Erythroblast (primary cell): ENCODE measurements around the gene NRP1.

Source experiments
- GATA1 ChIP-seq: IDR thresholded peaks from 2 replicates; pipeline ENCODE4 v1.6.1; 2011; ENCODE audit warnings: low read depth, mild to moderate bottlenecking, control low read depth, low read length, moderate library complexity
- POLR2A ChIP-seq: IDR thresholded peaks from 2 replicates; pipeline ENCODE4 v1.6.1; 2011; ENCODE audit warnings: mild to moderate bottlenecking, low read length

DNA sequence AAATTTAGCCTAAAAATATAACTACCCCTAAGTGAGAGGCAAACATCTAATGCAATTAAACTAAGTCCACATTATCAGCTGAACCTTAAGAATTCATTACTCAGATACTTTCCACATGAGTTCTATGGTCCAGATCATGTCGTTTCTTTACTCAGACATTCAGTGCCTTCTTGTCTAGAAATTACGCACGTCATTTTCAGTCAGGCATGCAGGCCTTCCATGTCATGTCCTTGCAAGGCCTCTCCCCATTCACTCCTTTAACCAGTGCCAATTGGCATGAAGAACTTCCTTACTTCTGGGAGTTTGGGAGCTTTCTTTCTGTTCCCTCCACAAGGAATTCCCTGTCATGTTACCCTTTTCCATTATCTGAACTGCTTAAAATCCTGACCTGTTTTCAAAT, 118.8 kb downstream of the NRP1 start:
- TF ChIP-seq POLR2A (no peak), GATA1 (no peak)
